ENCODE measurements around the gene EPB41L5. TPM values are rescaled to one million over a fixed set of nuclear protein-coding genes. Genes with fewer than 3 reads are reported as not detected.

EPB41L5 gene
- total and polyA plus RNA-seq, 9 donors: 10.3 to 22.7 (median 12.8) TPM

GRCh38 chr2:120079647-120080046, 66.8 kb downstream of the EPB41L5 start:
- WGBS (ENCODE audit: insufficient coverage): 83% methylated on average over 1 of the region's 2 CpGs
- DNase-seq: no peak
- Histone ChIP-seq H3K36me3 (ENCODE audit: control insufficient read depth, insufficient read depth, low read length) (no peaks in the 10 kb centered on the region), H3K4me3 (ENCODE audit: low read length) (no peak overlapping the region), H3K4me1 (ENCODE audit: control insufficient read depth, insufficient read depth, low read length) (no peaks in the 10 kb centered on the region), H3K27me3 (ENCODE audit: control insufficient read depth, insufficient read depth, low read length) (no peaks in the 10 kb centered on the region), H3K9me3 (replicated peaks; ENCODE audit: control insufficient read depth, low read depth, low read length) (no peaks in the 10 kb centered on the region), H3K27ac (ENCODE audit: low read length) (no peak overlapping the region)

GRCh38 chr2:120091436-120091835, 78.6 kb downstream of the EPB41L5 start:
- no peak for DNase-seq
- WGBS (ENCODE audit: insufficient coverage): no CpG with 5 or more reads among the region's 3 CpGs
- no peak overlapping the region for H3K4me3 ChIP-seq (ENCODE audit: low read length)
- no peak overlapping the region for H3K27ac ChIP-seq (ENCODE audit: low read length)
- H3K4me1 ChIP-seq (ENCODE audit: control insufficient read depth, insufficient read depth, low read length): no peaks in the 10 kb centered on the region
- H3K27me3 ChIP-seq (ENCODE audit: control insufficient read depth, insufficient read depth, low read length): no peaks in the 10 kb centered on the region
- H3K36me3 ChIP-seq (ENCODE audit: control insufficient read depth, insufficient read depth, low read length): peaks cover 3% of the 10 kb centered on the region
- no peaks in the 10 kb centered on the region for H3K9me3 ChIP-seq (replicated peaks; ENCODE audit: control insufficient read depth, low read depth, low read length)

GRCh38 chr2:120094795-120095194, 81.9 kb downstream of the EPB41L5 start:
- Histone ChIP-seq H3K27me3 (ENCODE audit: control insufficient read depth, insufficient read depth, low read length) (no peaks in the 10 kb centered on the region), H3K36me3 (ENCODE audit: control insufficient read depth, insufficient read depth, low read length) (no peaks in the 10 kb centered on the region), H3K4me3 (ENCODE audit: low read length) (no peak overlapping the region), H3K9me3 (replicated peaks; ENCODE audit: control insufficient read depth, low read depth, low read length) (no peaks in the 10 kb centered on the region), H3K27ac (ENCODE audit: low read length) (no peak overlapping the region), H3K4me1 (ENCODE audit: control insufficient read depth, insufficient read depth, low read length) (no peaks in the 10 kb centered on the region)
- DNase-seq: no peak
- WGBS (ENCODE audit: insufficient coverage): no CpG with 5 or more reads among the region's 1 CpG

GRCh38 chr2:120100627-120101026, 87.8 kb downstream of the EPB41L5 start:
- Histone ChIP-seq H3K4me1 (ENCODE audit: control insufficient read depth, insufficient read depth, low read length) (no peaks in the 10 kb centered on the region), H3K27ac (ENCODE audit: low read length) (no peak overlapping the region), H3K36me3 (ENCODE audit: control insufficient read depth, insufficient read depth, low read length) (peaks cover 3% of the 10 kb centered on the region), H3K27me3 (ENCODE audit: control insufficient read depth, insufficient read depth, low read length) (no peaks in the 10 kb centered on the region), H3K9me3 (replicated peaks; ENCODE audit: control insufficient read depth, low read depth, low read length) (no peaks in the 10 kb centered on the region), H3K4me3 (ENCODE audit: low read length) (no peak overlapping the region)
- WGBS (ENCODE audit: insufficient coverage): no CpG with 5 or more reads among the region's 1 CpG
- no peak for DNase-seq

GRCh38 chr2:120103723-120104467, 91.0 kb downstream of the EPB41L5 start:
- Histone ChIP-seq H3K27me3 (ENCODE audit: control insufficient read depth, insufficient read depth, low read length) (no peaks in the 10 kb centered on the region), H3K27ac (ENCODE audit: low read length) (no peak overlapping the region), H3K36me3 (ENCODE audit: control insufficient read depth, insufficient read depth, low read length) (peaks cover 3% of the 10 kb centered on the region), H3K9me3 (replicated peaks; ENCODE audit: control insufficient read depth, low read depth, low read length) (no peaks in the 10 kb centered on the region), H3K4me3 (ENCODE audit: low read length) (no peak overlapping the region), H3K4me1 (ENCODE audit: control insufficient read depth, insufficient read depth, low read length) (no peaks in the 10 kb centered on the region)
- DNase-seq: no peak
- WGBS (ENCODE audit: insufficient coverage): 93% methylated on average over 2 of the region's 4 CpGs

GRCh38 chr2:120104772-120105171, 91.9 kb downstream of the EPB41L5 start:
- H3K36me3 ChIP-seq (ENCODE audit: control insufficient read depth, insufficient read depth, low read length): peaks cover 3% of the 10 kb centered on the region
- no peaks in the 10 kb centered on the region for H3K4me1 ChIP-seq (ENCODE audit: control insufficient read depth, insufficient read depth, low read length)
- H3K27ac ChIP-seq (ENCODE audit: low read length): no peak overlapping the region
- H3K9me3 ChIP-seq (replicated peaks; ENCODE audit: control insufficient read depth, low read depth, low read length): no peaks in the 10 kb centered on the region
- no peak overlapping the region for H3K4me3 ChIP-seq (ENCODE audit: low read length)
- H3K27me3 ChIP-seq (ENCODE audit: control insufficient read depth, insufficient read depth, low read length): no peaks in the 10 kb centered on the region
- no CpG with 5 or more reads among the region's 1 CpG for WGBS (ENCODE audit: insufficient coverage)
- no peak for DNase-seq

- Histone ChIP-seq H3K4me3 (ENCODE audit: low read length) (no peak overlapping the region), H3K9me3 (replicated peaks; ENCODE audit: control insufficient read depth, low read depth, low read length) (no peaks in the 10 kb centered on the region), H3K4me1 (ENCODE audit: control insufficient read depth, insufficient read depth, low read length) (no peaks in the 10 kb centered on the region), H3K27ac (ENCODE audit: low read length) (no peak overlapping the region), H3K27me3 (ENCODE audit: control insufficient read depth, insufficient read depth, low read length) (no peaks in the 10 kb centered on the region), H3K36me3 (ENCODE audit: control insufficient read depth, insufficient read depth, low read length) (peaks cover 3% of the 10 kb centered on the region)
- WGBS (ENCODE audit: insufficient coverage): no CpG with 5 or more reads among the region's 2 CpGs
- DNase-seq: no peak
These were observed 92.5 kb downstream of the EPB41L5 start for GRCh38 chr2:120105360-120105759.

- Histone ChIP-seq H3K27ac (ENCODE audit: low read length) (no peak overlapping the region), H3K4me1 (ENCODE audit: control insufficient read depth, insufficient read depth, low read length) (no peaks in the 10 kb centered on the region), H3K27me3 (ENCODE audit: control insufficient read depth, insufficient read depth, low read length) (no peaks in the 10 kb centered on the region), H3K9me3 (replicated peaks; ENCODE audit: control insufficient read depth, low read depth, low read length) (no peaks in the 10 kb centered on the region), H3K4me3 (ENCODE audit: low read length) (no peak overlapping the region), H3K36me3 (ENCODE audit: control insufficient read depth, insufficient read depth, low read length) (peaks cover 3% of the 10 kb centered on the region)
- peak; percentile 71 for DNase-seq
These were observed 95.2 kb downstream of the EPB41L5 start for GRCh38 chr2:120108049-120108448.

GRCh38 chr2:120108749-120109148, 95.9 kb downstream of the EPB41L5 start:
- H3K27me3 ChIP-seq (ENCODE audit: control insufficient read depth, insufficient read depth, low read length): no peaks in the 10 kb centered on the region
- no peak overlapping the region for H3K4me3 ChIP-seq (ENCODE audit: low read length)
- no peak for DNase-seq
- H3K4me1 ChIP-seq (ENCODE audit: control insufficient read depth, insufficient read depth, low read length): no peaks in the 10 kb centered on the region
- WGBS (ENCODE audit: insufficient coverage): no CpG with 5 or more reads among the region's 1 CpG
- H3K27ac ChIP-seq (ENCODE audit: low read length): no peak overlapping the region
- H3K9me3 ChIP-seq (replicated peaks; ENCODE audit: control insufficient read depth, low read depth, low read length): no peaks in the 10 kb centered on the region
- H3K36me3 ChIP-seq (ENCODE audit: control insufficient read depth, insufficient read depth, low read length): peaks cover 3% of the 10 kb centered on the region

GRCh38 chr2:120109186-120110061, 96.5 kb downstream of the EPB41L5 start:
- no peaks in the 10 kb centered on the region for H3K9me3 ChIP-seq (replicated peaks; ENCODE audit: control insufficient read depth, low read depth, low read length)
- no peak overlapping the region for H3K4me3 ChIP-seq (ENCODE audit: low read length)
- DNase-seq: peak; percentile 47
- no peaks in the 10 kb centered on the region for H3K27me3 ChIP-seq (ENCODE audit: control insufficient read depth, insufficient read depth, low read length)
- H3K27ac ChIP-seq (ENCODE audit: low read length): no peak overlapping the region
- WGBS (ENCODE audit: insufficient coverage): 88% methylated on average over 1 of the region's 3 CpGs
- no peaks in the 10 kb centered on the region for H3K36me3 ChIP-seq (ENCODE audit: control insufficient read depth, insufficient read depth, low read length)
- H3K4me1 ChIP-seq (ENCODE audit: control insufficient read depth, insufficient read depth, low read length): no peaks in the 10 kb centered on the region
